Tibial artery (tissue), 4 donors: Measurements from ENCODE around the gene RERG.

ENCODE experiments used
- DNase-seq, 2 donors: peaks; one replicate each; pipeline ENCODE4 v3.0.0-alpha.2; 2019
- H3K27ac ChIP-seq, 2 donors: fragments of 200-600 bp; sonication (generic) in 1 of 2; 1 replicate in 1 of 2; 2 replicates in 1 of 2; pipeline ENCODE4 v1.5.1; 2018 to 2019; ENCODE audit warnings: mild to moderate bottlenecking in 1 of 2
- H3K27me3 ChIP-seq, 2 donors: fragments of 200-600 bp; sonication (generic) in 1 of 2; one replicate each; pipeline versions ENCODE4 v1.5.1 to v1.6.0; 2016 to 2019
- H3K36me3 ChIP-seq, 3 donors: fragments of 200-600 bp; sonication (generic) in 2 of 3; one replicate each; pipeline ENCODE4 v1.5.1; 2016 to 2019; ENCODE audit warnings: mild to moderate bottlenecking in 2 of 3
- H3K4me1 ChIP-seq, 4 donors: fragments of 200-600 bp; sonication (generic) in 2 of 4; 1 replicate in 3 of 4; 2 replicates in 1 of 4; pipeline ENCODE4 v1.5.1; 2016 to 2019
- H3K4me3 ChIP-seq, 2 donors: fragments of 200-600 bp; sonication (generic) in 1 of 2; 1 replicate in 1 of 2; 2 replicates in 1 of 2; pipeline ENCODE4 v1.5.1; 2018 to 2019; ENCODE audit warnings: mild to moderate bottlenecking in 2 of 2
- H3K9me3 ChIP-seq, 3 donors: fragments of 200-600 bp; sonication (generic) in 1 of 3; one replicate each; pipeline ENCODE4 v1.5.1; 2016 to 2019
- CTCF ChIP-seq, 2 experiments: fragments of 200-600 bp in 1 of 2; fragments of 450-650 bp in 1 of 2; IDR thresholded peaks; one replicate each; pipeline ENCODE4 v1.5.1; 2017 to 2019; ENCODE audit warnings: antibody characterized with exemption in 2 of 2, mild to moderate bottlenecking in 1 of 2, moderate library complexity in 1 of 2
- intact Hi-C: fragments of 100-400 bp; cut with DNase I; formaldehyde crosslinking; loops from one replicate; pipeline ENCODE4 v1.15.0; 2023; ENCODE audit warnings: low total_unique reads

RERG gene

GRCh38 chr12:15179672-15180071, 41.5 kb downstream of the RERG start:
- Histone ChIP-seq H3K4me1 (peaks cover 0 to 68% (median 19%) of the 10 kb centered on the region in 4 donors), H3K9me3 (no peaks in the 10 kb centered on the region), H3K27me3 (no peaks in the 10 kb centered on the region), H3K27ac (peak overlapping the region in 1 of 2 donors; percentile 51), H3K4me3 (no peak overlapping the region), H3K36me3 (no peaks in the 10 kb centered on the region)
- no peak for DNase-seq
- intact Hi-C loops: no loop called here
- TF ChIP-seq CTCF (IDR thresholded peaks at IDR 0.05): no peak

- Histone ChIP-seq H3K27me3 (no peaks in the 10 kb centered on the region), H3K36me3 (no peaks in the 10 kb centered on the region), H3K4me1 (peaks cover 0 to 63% (median 20%) of the 10 kb centered on the region in 4 donors), H3K9me3 (peaks cover 0 to 6% (median 0%) of the 10 kb centered on the region in 3 donors), H3K27ac (no peak overlapping the region), H3K4me3 (no peak overlapping the region)
- intact Hi-C loops: no loop called here
- no peak for DNase-seq
- TF ChIP-seq CTCF (IDR thresholded peaks at IDR 0.05): no peak
Measured at GRCh38 chr12:15173142-15173541, 48.1 kb downstream of the RERG start.

DNA sequence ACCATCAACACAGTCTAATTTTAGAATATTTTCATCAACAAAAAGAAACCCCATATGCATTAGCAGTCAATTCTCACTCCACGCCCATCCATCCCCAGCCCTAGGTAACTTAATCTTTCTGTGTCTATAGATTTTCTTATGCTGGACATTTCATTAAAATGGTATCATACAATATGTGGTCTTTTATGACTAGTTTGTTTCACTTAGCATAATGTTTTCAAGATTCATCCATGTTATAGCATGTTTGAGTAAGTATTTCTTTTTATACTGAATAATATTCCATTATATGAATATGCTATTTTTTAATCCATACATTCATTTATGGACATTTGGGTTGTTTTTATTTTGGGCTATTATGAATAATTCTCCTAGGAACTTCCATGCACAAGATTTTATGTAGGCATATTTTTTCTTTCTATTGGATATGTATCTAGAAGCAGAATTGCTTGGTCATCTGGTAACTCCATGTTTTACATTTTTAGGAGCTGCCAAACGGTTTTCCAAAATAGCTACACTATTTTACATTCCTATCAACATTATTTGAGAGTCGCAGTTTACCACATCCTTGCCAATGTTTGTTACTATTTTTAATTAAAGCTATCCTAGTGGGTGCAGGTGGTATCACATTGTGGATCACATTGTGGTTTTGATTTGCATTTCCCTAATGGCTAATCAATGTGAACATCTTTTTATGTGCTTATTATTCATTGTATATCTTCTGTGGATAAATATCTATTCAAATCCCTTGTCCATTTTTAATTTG, 49.0 kb downstream of the RERG start:
- Histone ChIP-seq H3K4me3 (no peak overlapping the region), H3K4me1 (peaks cover 0 to 63% (median 27%) of the 10 kb centered on the region in 4 donors), H3K27me3 (no peaks in the 10 kb centered on the region), H3K27ac (no peak overlapping the region), H3K36me3 (no peaks in the 10 kb centered on the region), H3K9me3 (peaks cover 0 to 6% (median 0%) of the 10 kb centered on the region in 3 donors)
- intact Hi-C loops: no loop called here
- TF ChIP-seq CTCF (IDR thresholded peaks at IDR 0.05): peak in 1 of 2 experiments; percentile 18
- no peak for DNase-seq

- TF ChIP-seq CTCF (IDR thresholded peaks at IDR 0.05): no peak
- H3K36me3 ChIP-seq: no peaks in the 10 kb centered on the region
- intact Hi-C loops: no loop called here
- H3K4me1 ChIP-seq: peaks cover 0 to 70% (median 32%) of the 10 kb centered on the region in 4 donors
- H3K27ac ChIP-seq: peak overlapping the region; percentile 13 to 87
- no peaks in the 10 kb centered on the region for H3K27me3 ChIP-seq
- H3K4me3 ChIP-seq: no peak overlapping the region
- DNase-seq: no peak
- H3K9me3 ChIP-seq: peaks cover 0 to 6% (median 0%) of the 10 kb centered on the region in 3 donors
Measured at GRCh38 chr12:15171012-15171655, 50.1 kb downstream of the RERG start.

DNA sequence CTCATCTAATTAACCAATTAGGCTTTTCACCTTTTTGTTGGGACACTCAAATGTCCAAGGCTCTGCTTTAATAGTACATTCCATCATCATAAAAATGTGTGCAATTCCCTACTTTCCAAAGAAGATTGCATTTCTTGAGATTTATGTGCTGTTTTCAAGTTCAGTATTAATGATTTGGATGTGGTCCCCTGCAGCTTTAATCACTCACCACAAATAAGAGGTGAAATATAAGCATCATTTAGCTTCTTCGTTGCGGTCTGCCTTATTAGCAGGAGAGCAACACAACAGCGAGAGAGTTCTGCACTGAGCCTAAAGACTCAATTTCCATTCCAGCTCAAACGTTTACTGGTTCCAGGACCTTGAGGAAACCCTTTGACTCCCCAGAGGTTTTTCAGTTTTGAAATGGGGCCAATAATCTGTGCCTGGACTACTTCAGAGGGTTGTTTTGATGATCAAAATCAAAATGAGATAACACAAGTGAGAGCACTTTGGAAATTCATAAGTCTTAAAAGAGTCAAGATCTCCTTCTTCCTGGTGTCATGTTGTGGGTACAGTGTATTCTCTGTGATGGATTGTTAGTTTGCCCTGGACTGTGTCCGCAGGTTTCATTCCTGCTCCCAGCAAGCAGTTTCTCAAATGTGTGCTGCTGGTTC, 53.1 kb downstream of the RERG start:
- no peaks in the 10 kb centered on the region for H3K27me3 ChIP-seq
- H3K27ac ChIP-seq: peak overlapping the region; percentile 87
- no peak for DNase-seq
- H3K36me3 ChIP-seq: no peaks in the 10 kb centered on the region
- H3K9me3 ChIP-seq: peaks cover 0 to 3% (median 0%) of the 10 kb centered on the region in 3 donors
- intact Hi-C loops: no loop called here
- peaks cover 6 to 93% (median 51%) of the 10 kb centered on the region in 4 donors for H3K4me1 ChIP-seq
- no peak for TF ChIP-seq CTCF (IDR thresholded peaks at IDR 0.05)
- H3K4me3 ChIP-seq: no peak overlapping the region
